SK-N-SH (cell line): ENCODE measurements around the gene CSNK2A2. TPM values are rescaled to one million over a fixed set of nuclear protein-coding genes. Genes with fewer than 3 reads are reported as not detected.

Experiments
- CTCF ChIA-PET: fragments of 300-600, 350-600 bp; formaldehyde crosslinking; extraction: SDS; loops from one replicate; lab custom pipeline; 2021; lab: Yijun Ruan, JAX
- POLR2A ChIA-PET: fragments of 350-600 bp; sonication (Branson Sonifier 250); formaldehyde crosslinking; extraction: SDS; loops from one replicate; lab custom pipeline; 2020; ENCODE audit warnings: antibody characterized with exemption, inconsistent platforms; lab: Yijun Ruan, JAX
- DNase-seq: peaks from one replicate; pipeline ENCODE4 v3.0.0; 2012
- H2AFZ ChIP-seq: fragments of 200-600 bp; sonication (generic); 2 replicates; pipeline ENCODE4 v1.8.1; 2016; ENCODE audit warnings: antibody characterized with exemption, mild to moderate bottlenecking, low read depth
- H3F3A ChIP-seq: fragments of 200-600 bp; sonication (generic); replicated peaks from 2 replicates; pipeline ENCODE3; 2016; ENCODE audit warnings: antibody characterized with exemption, mild to moderate bottlenecking; ENCODE audit not compliant: insufficient read depth
- H3K27ac ChIP-seq, 2 experiments: fragments of 200-500 bp in 1 of 2; fragments of 200-600 bp in 1 of 2; sonication (Bioruptor generic) in 1 of 2; sonication (generic), shearing (Covaris generic) in 1 of 2; 2 replicates each; pipeline versions ENCODE4 v1.5.1 to v1.6.1; 2014 to 2016; ENCODE audit warnings: low read depth in 2 of 2, inconsistent platforms in 1 of 2, low read length in 1 of 2, mild to moderate bottlenecking in 1 of 2, mixed read lengths in 1 of 2
- H3K27me3 ChIP-seq: fragments of 200-600 bp; sonication (generic), shearing (Covaris generic); 2 replicates; pipeline ENCODE4 v1.6.1; 2016; ENCODE audit warnings: mixed run types; ENCODE audit not compliant: insufficient read depth
- H3K36me3 ChIP-seq, 2 experiments: fragments of 200-500 bp in 1 of 2; fragments of 200-600 bp in 1 of 2; sonication (Bioruptor generic) in 1 of 2; sonication (generic) in 1 of 2; replicated peaks in 1 of 2; 2 replicates each; pipeline versions ENCODE3 to v1.5.1; 2014 to 2016; ENCODE audit warnings: low read length in 1 of 2, mild to moderate bottlenecking in 1 of 2; ENCODE audit not compliant: insufficient read depth in 2 of 2, control insufficient read depth in 1 of 2
- H3K4me1 ChIP-seq, 2 experiments: fragments of 200-500 bp in 1 of 2; fragments of 200-600 bp in 1 of 2; sonication (Bioruptor generic) in 1 of 2; sonication (generic), shearing (Covaris generic) in 1 of 2; 2 replicates each; pipeline versions ENCODE4 v1.5.1 to v1.6.1; 2014 to 2016; ENCODE audit warnings: low read depth in 1 of 2, low read length in 1 of 2, mixed run types in 1 of 2; ENCODE audit not compliant: insufficient read depth in 2 of 2, control insufficient read depth in 1 of 2
- H3K4me2 ChIP-seq: fragments of 200-600 bp; sonication (generic), shearing (Covaris generic); 2 replicates; pipeline ENCODE4 v1.6.1; 2017; ENCODE audit warnings: mixed run types
- H3K4me3 ChIP-seq, 2 experiments: fragments of 200-500 bp in 1 of 2; fragments of 200-600 bp in 1 of 2; sonication (Bioruptor generic) in 1 of 2; sonication (generic), shearing (Covaris generic) in 1 of 2; 2 replicates each; pipeline versions ENCODE4 v1.5.1 to v1.8.1; 2014 to 2016; ENCODE audit warnings: low read depth in 2 of 2, inconsistent platforms in 1 of 2, low read length in 1 of 2, mild to moderate bottlenecking in 1 of 2, mixed read lengths in 1 of 2, moderate library complexity in 1 of 2
- H3K79me2 ChIP-seq: fragments of 200-600 bp; sonication (generic); 2 replicates; pipeline ENCODE4 v1.8.1; 2017; ENCODE audit warnings: mild to moderate bottlenecking; ENCODE audit not compliant: insufficient read depth
- H3K9ac ChIP-seq: fragments of 200-600 bp; sonication (generic); 2 replicates; pipeline ENCODE4 v1.6.1; 2017; ENCODE audit warnings: mixed run types
- H3K9me2 ChIP-seq: fragments of 200-600 bp; sonication (generic); 2 replicates; pipeline ENCODE4 v1.6.1; 2017; ENCODE audit warnings: mixed run types
- H3K9me3 ChIP-seq: fragments of 200-600 bp; sonication (generic); 2 replicates; pipeline ENCODE4 v1.6.1; 2017; ENCODE audit warnings: mixed run types, mild to moderate bottlenecking, moderate library complexity
- H4K20me1 ChIP-seq: fragments of 200-600 bp; sonication (generic); 2 replicates; pipeline ENCODE4 v1.6.1; 2017; ENCODE audit warnings: mild to moderate bottlenecking, mixed run types; ENCODE audit not compliant: insufficient read depth
- CHD2 ChIP-seq: fragments of 150-350 bp; IDR thresholded peaks from 2 replicates; pipeline ENCODE4 v1.6.1; 2018; ENCODE audit warnings: low read length; ENCODE audit not compliant: partially characterized antibody
- CTCF ChIP-seq: fragments of 200-600 bp; sonication (generic); IDR thresholded peaks from 2 replicates; pipeline ENCODE4 v1.6.1; 2017; ENCODE audit warnings: antibody characterized with exemption, mild to moderate bottlenecking, moderate library complexity
- EP300 ChIP-seq, 2 experiments: IDR thresholded peaks; 2 replicates each; pipeline versions ENCODE4 v1.4.0 to v1.6.1; 2012; ENCODE audit warnings: borderline replicate concordance in 1 of 2, low read depth in 1 of 2, low read length in 1 of 2
- FOXJ3 ChIP-seq: sonication (generic); formaldehyde crosslinking; IDR thresholded peaks from 2 replicates; pipeline ENCODE4 v1.5.1; 2020; ENCODE audit warnings: mild to moderate bottlenecking, missing genetic modification reagents
- FOXM1 ChIP-seq: IDR thresholded peaks from 2 replicates; pipeline ENCODE4 v1.4.0; 2012; ENCODE audit warnings: low read depth, mild to moderate bottlenecking
- GATA2 ChIP-seq: sonication (generic); formaldehyde crosslinking; IDR thresholded peaks from 2 replicates; pipeline ENCODE4 v1.5.0; 2020; ENCODE audit warnings: mild to moderate bottlenecking, missing genetic modification reagents
- IRF3 ChIP-seq: fragments of 150-350 bp; IDR thresholded peaks from 2 replicates; pipeline ENCODE4 v1.6.1; 2016; ENCODE audit warnings: mild to moderate bottlenecking, low read depth, low read length
- PBX3 ChIP-seq: IDR thresholded peaks from 2 replicates; pipeline ENCODE4; 2012
- POLR2AphosphoS5 ChIP-seq: IDR thresholded peaks from 2 replicates; pipeline ENCODE4 v1.6.1; 2012; ENCODE audit warnings: low read depth, low read length
- RAD21 ChIP-seq: IDR thresholded peaks from 2 replicates; pipeline ENCODE4 v1.6.1; 2012; ENCODE audit warnings: mild to moderate bottlenecking, low read length
- REST ChIP-seq: IDR thresholded peaks from 2 replicates; pipeline ENCODE4 v1.6.1; 2012; ENCODE audit warnings: mild to moderate bottlenecking, low read depth, low read length, moderate library complexity
- RXRA ChIP-seq: IDR thresholded peaks from 2 replicates; pipeline ENCODE4 v1.4.0; 2012; ENCODE audit warnings: low read depth, mild to moderate bottlenecking, borderline replicate concordance
- SIN3A ChIP-seq: IDR thresholded peaks from 2 replicates; pipeline ENCODE4 v1.6.1; 2012; ENCODE audit warnings: low read depth, mild to moderate bottlenecking, low read length, moderate library complexity, borderline replicate concordance
- USF2 ChIP-seq: fragments of 150-350 bp; IDR thresholded peaks from 2 replicates; pipeline ENCODE4 v1.6.1; 2017; ENCODE audit warnings: antibody characterized with exemption, low read length, low read depth, borderline replicate concordance
- YY1 ChIP-seq: IDR thresholded peaks from 2 replicates; pipeline ENCODE4 v1.4.0; 2012; ENCODE audit warnings: low read depth, mild to moderate bottlenecking
- WGBS: methylation state at CpG from one replicate; pipeline ENCODE4 v1.1.6; 2017; ENCODE audit warnings: low lambda C conversion rate; 5-methylcytosine and 5-hydroxymethylcytosine counted together
- polyA plus RNA-seq, 3 experiments: library from polyadenylated mRNA; depleted of rRNA; stranded (reverse); fragments of >200 nt; gene quantifications; 2 replicates each; pipeline ENCODE4 v1.2.3, GENCODE V29; 2012
- small RNA-seq, 7 experiments: library from RNA; depleted of rRNA; stranded (forward); fragments of <200 nt; gene quantifications; one replicate each; pipeline ENCODE3, GENCODE V24; 2012

The CSNK2A2 gene
- polyA plus RNA-seq, 1 of the 3 experiments (the other 2 are of a cell fraction) = 25.8 TPM

- H4K20me1 ChIP-seq = no peaks in the 10 kb centered on the region
- no peaks in the 10 kb centered on the region for H3K79me2 ChIP-seq
- H3K9me2 ChIP-seq = no peaks in the 10 kb centered on the region
- H2AFZ ChIP-seq = no peak overlapping the region
- DNase-seq = no peak
- no peaks in the 10 kb centered on the region for H3F3A ChIP-seq
- ChIA-PET POLR2A (interaction anchor here (1.1 kb wide), 1 partner anchor 20 kb away, joined by 3 read pairs; the partner anchor contains the start of gene CFAP20), CTCF (interaction anchor here (0.8 to 6.8 kb wide), 5 partner anchors 12 to 108 kb away, joined by 3 to 47 read pairs (median 15); partner anchors contain the start of gene USB1)
- no peak overlapping the region for H3K4me2 ChIP-seq
- H3K9ac ChIP-seq = no peak overlapping the region
- H3K9me3 ChIP-seq = no peaks in the 10 kb centered on the region
- H3K36me3 ChIP-seq = peaks cover 12 to 15% of the 10 kb centered on the region in 2 experiments
- no peak overlapping the region for H3K27ac ChIP-seq
- H3K27me3 ChIP-seq = no peaks in the 10 kb centered on the region
- TF ChIP-seq PBX3 = no peak
- no peak for TF ChIP-seq REST
- no peak for TF ChIP-seq FOXJ3 (CRISPR knock-in tag)
- no peak for TF ChIP-seq SIN3A
- TF ChIP-seq CHD2 = no peak
- TF ChIP-seq RXRA = no peak
- no peak for TF ChIP-seq CTCF
- no peak for TF ChIP-seq EP300 (IDR thresholded peaks at IDR 0.05; ENCODE audit: borderline replicate concordance in 1 of 2, low read depth in 1 of 2, low read length in 1 of 2)
- no peak for TF ChIP-seq GATA2 (CRISPR knock-in tag)
- TF ChIP-seq USF2 = no peak
- TF ChIP-seq YY1 = no peak
- TF ChIP-seq RAD21 = no peak
- TF ChIP-seq FOXM1 = no peak
- no peak for TF ChIP-seq POLR2AphosphoS5
- TF ChIP-seq IRF3 = no peak
- WGBS = 98% methylated on average over 5 of the region's 8 CpGs
- no peak overlapping the region for H3K4me3 ChIP-seq
- H3K4me1 ChIP-seq = peaks cover 9 to 24% of the 10 kb centered on the region in 2 experiments; a peak in 2 of 4 replicates
Observed at GRCh38 chr16:58109330-58109729, 88.6 kb downstream of the CSNK2A2 start.

Small RNAs within 50 kb of the gene (small RNA-seq; reads per million reads assigned to genes)
- gene RN7SL645P = 0 reads per million in 7 experiments

Other genes starting within 250 kb of the CSNK2A2 start
- 0.05 TPM in 1 of 2 replicates, not detected in the other for gene CNGB1, start 227.0 kb downstream of the CSNK2A2 start, polyA plus RNA-seq (2012; rRNA removed)
- gene ZNF319, start 197.4 kb downstream of the CSNK2A2 start, polyA plus RNA-seq (2012; rRNA removed) = 4.8 and 7.6 TPM in 2 replicates
- 87.3 and 94.1 TPM in 2 replicates for gene USB1, start 196.7 kb downstream of the CSNK2A2 start, polyA plus RNA-seq (2012; rRNA removed)
- 2.6 and 3.1 TPM in 2 replicates for gene MMP15, start 172.4 kb downstream of the CSNK2A2 start, polyA plus RNA-seq (2012; rRNA removed)
- 61.6 and 65.9 TPM in 2 replicates for gene CFAP20, start 68.7 kb downstream of the CSNK2A2 start, polyA plus RNA-seq (2012; rRNA removed)
- not detected in 2 replicates for gene PRSS54, start 96.9 kb upstream of the CSNK2A2 start, polyA plus RNA-seq (2012; rRNA removed)
- 8.7 and 9.8 TPM in 2 replicates for gene GINS3, start 194.4 kb upstream of the CSNK2A2 start, polyA plus RNA-seq (2012; rRNA removed)